ENCODE data around the gene SYNE2. TPM values are rescaled to one million over a fixed set of nuclear protein-coding genes. Genes with fewer than 3 reads are reported as not detected.

SYNE2 gene
- total RNA-seq, 1 donor from 2014 or later: 121 TPM

- H3K27ac ChIP-seq: no peak overlapping the region
- no peak overlapping the region for H3K4me3 ChIP-seq
- intact Hi-C loops (cut with DNase I): no loop called here
- no peaks in the 10 kb centered on the region for H3K27me3 ChIP-seq
- TF ChIP-seq CTCF (IDR thresholded peaks at IDR 0.05): no peak
- no peaks in the 10 kb centered on the region for H3K4me1 ChIP-seq
- ATAC-seq: no peak
- peaks cover 23% of the 10 kb centered on the region for H3K36me3 ChIP-seq
- H3K9me3 ChIP-seq: no peaks in the 10 kb centered on the region
- no peak for DNase-seq
Observed at GRCh38 chr14:64187331-64187730, 334.5 kb downstream of the SYNE2 start.

- intact Hi-C loops (cut with DNase I): no loop called here
- peaks cover 23% of the 10 kb centered on the region for H3K36me3 ChIP-seq
Observed at GRCh38 chr14:64190974-64191502, 338.2 kb downstream of the SYNE2 start.

GRCh38 chr14:64191756-64192155, 339.0 kb downstream of the SYNE2 start:
- Histone ChIP-seq H3K4me3 (no peak overlapping the region), H3K4me1 (peaks cover 3% of the 10 kb centered on the region), H3K27me3 (no peaks in the 10 kb centered on the region), H3K36me3 (peaks cover 23% of the 10 kb centered on the region), H3K9me3 (no peaks in the 10 kb centered on the region), H3K27ac (no peak overlapping the region)
- DNase-seq (no peak), ATAC-seq (no peak)
- TF ChIP-seq CTCF (IDR thresholded peaks at IDR 0.05): no peak
- intact Hi-C loops (cut with DNase I): no loop called here

More at GRCh38 chr14:64190974-64191502, 338.2 kb downstream of the SYNE2 start:
- ATAC-seq (no peak), DNase-seq (no peak)
- H3K4me3 ChIP-seq: no peak overlapping the region
- no peak for TF ChIP-seq CTCF (IDR thresholded peaks at IDR 0.05)
- peaks cover 3% of the 10 kb centered on the region for H3K4me1 ChIP-seq
- H3K27me3 ChIP-seq: no peaks in the 10 kb centered on the region
- H3K9me3 ChIP-seq: no peaks in the 10 kb centered on the region
- no peak overlapping the region for H3K27ac ChIP-seq

- Histone ChIP-seq H3K4me1 (peaks cover 10% of the 10 kb centered on the region), H3K9me3 (no peaks in the 10 kb centered on the region), H3K27me3 (no peaks in the 10 kb centered on the region), H3K27ac (no peak overlapping the region), H3K36me3 (peaks cover 17% of the 10 kb centered on the region), H3K4me3 (no peak overlapping the region)
- no peak for TF ChIP-seq CTCF (IDR thresholded peaks at IDR 0.05)
- intact Hi-C loops (cut with DNase I): no loop called here
- peak; percentile 46 for ATAC-seq
- no peak for DNase-seq
Observed at GRCh38 chr14:64193821-64194220, 341.0 kb downstream of the SYNE2 start.

GRCh38 chr14:64194404-64194803, 341.6 kb downstream of the SYNE2 start:
- Histone ChIP-seq H3K9me3 (no peaks in the 10 kb centered on the region), H3K4me3 (no peak overlapping the region), H3K27me3 (no peaks in the 10 kb centered on the region), H3K4me1 (peaks cover 10% of the 10 kb centered on the region), H3K27ac (no peak overlapping the region), H3K36me3 (peaks cover 12% of the 10 kb centered on the region)
- DNase-seq: no peak
- ATAC-seq: no peak
- intact Hi-C loops (cut with DNase I): no loop called here
- TF ChIP-seq CTCF (IDR thresholded peaks at IDR 0.05): no peak

GRCh38 chr14:64195199-64195598, 342.4 kb downstream of the SYNE2 start:
- no peak for TF ChIP-seq CTCF (IDR thresholded peaks at IDR 0.05)
- Histone ChIP-seq H3K9me3 (no peaks in the 10 kb centered on the region), H3K4me3 (no peak overlapping the region), H3K4me1 (peaks cover 14% of the 10 kb centered on the region), H3K36me3 (peaks cover 4% of the 10 kb centered on the region), H3K27me3 (no peaks in the 10 kb centered on the region), H3K27ac (no peak overlapping the region)
- ATAC-seq (no peak), DNase-seq (no peak)
- intact Hi-C loops (cut with DNase I): no loop called here

Data from upper lobe of right lung (tissue), 1 donor.